K562 (cell line): ENCODE results near the gene GABRR2. TPM values are rescaled to one million over a fixed set of nuclear protein-coding genes. Genes with fewer than 3 reads are reported as not detected.

Source experiments
- ATAC-seq: fragments of 200-7000 bp; cut with Tn5 transposase; 3 replicates; pipeline ENCODE4 v1.9.1; 2020; ENCODE audit warnings: moderate library complexity
- BruUV-seq: library from RNA; stranded (reverse); fragments of 400-500 nt; replicated peaks from 2 replicates; lab custom pipeline; 2021; lab: Mats Ljungman, UMichigan
- CTCF ChIA-PET: fragments of 300-600 bp; formaldehyde crosslinking; extraction: SDS; loops from one replicate; lab custom pipeline; 2021; ENCODE audit warnings: low intra/inter-chr PET ratio; lab: Yijun Ruan, JAX
- POLR2A ChIA-PET: fragments of 300-600, 350-650 bp; sonication (Branson Sonifier 250); formaldehyde crosslinking; extraction: SDS; loops from one replicate; lab custom pipeline; 2021; ENCODE audit warnings: antibody characterized with exemption, inconsistent platforms; lab: Yijun Ruan, JAX
- DNase-seq, 4 experiments: peaks; one replicate each; pipeline versions ENCODE4 v3.0.0 to v3.0.0-alpha.2; 2011 to 2018; ENCODE audit warnings: low spot score in 3 of 4, mixed read lengths in 3 of 4; ENCODE audit errors: extremely low read depth in 1 of 4
- FAIRE-seq: peaks from 2 replicates; lab custom pipeline; 2011; peaks lifted over from hg19 to GRCh38; lab: Jason Lieb, UNC
- H2AFZ ChIP-seq: 2 replicates; pipeline ENCODE4 v1.6.0; 2011; ENCODE audit warnings: low read depth, low read length, control low read depth, inconsistent platforms
- H3K27ac ChIP-seq: fragments of 200-600 bp; 3 replicates; pipeline ENCODE4 v1.8.0; 2011; ENCODE audit warnings: low read depth, mild to moderate bottlenecking, control low read depth, inconsistent platforms, low read length, moderate library complexity, mixed read lengths; ENCODE audit errors: extremely low read depth
- H3K27me3 ChIP-seq, 2 experiments: fragments of 300-600 bp in 1 of 2; 2 replicates in 1 of 2; 3 replicates in 1 of 2; pipeline versions ENCODE4 v1.6.0 to v1.8.0; 2011; ENCODE audit warnings: inconsistent platforms in 2 of 2, low read length in 2 of 2, mild to moderate bottlenecking in 1 of 2, mixed read lengths in 1 of 2, moderate library complexity in 1 of 2; ENCODE audit not compliant: control insufficient read depth in 2 of 2, insufficient read depth in 2 of 2
- H3K36me3 ChIP-seq: fragments of 300-600 bp; 3 replicates; pipeline ENCODE4 v1.8.0; 2011; ENCODE audit warnings: mild to moderate bottlenecking, low read length, inconsistent platforms; ENCODE audit not compliant: control insufficient read depth, insufficient read depth
- H3K4me1 ChIP-seq, 2 experiments: fragments of 200-600 bp in 1 of 2; replicated peaks in 1 of 2; 2 replicates in 1 of 2; 3 replicates in 1 of 2; pipeline versions ENCODE4 v1.5.1 to v1.8.0; 2011; ENCODE audit warnings: inconsistent platforms in 2 of 2, low read length in 2 of 2, mild to moderate bottlenecking in 1 of 2, mixed read lengths in 1 of 2, moderate library complexity in 1 of 2; ENCODE audit not compliant: control insufficient read depth in 2 of 2, insufficient read depth in 2 of 2
- H3K4me2 ChIP-seq: 2 replicates; pipeline ENCODE4 v1.6.1; 2011; ENCODE audit warnings: low read length, control low read depth, inconsistent platforms, mixed read lengths; ENCODE audit not compliant: insufficient read depth
- H3K4me3 ChIP-seq: fragments of 200-600 bp; sonication (generic), shearing (Covaris generic); 2 replicates; pipeline ENCODE4 v1.5.1; 2016; ENCODE audit warnings: control low read depth, inconsistent platforms
- H3K79me2 ChIP-seq: fragments of 200-600 bp; 3 replicates; pipeline ENCODE4 v1.8.0; 2011; ENCODE audit warnings: low read length, inconsistent platforms; ENCODE audit not compliant: control insufficient read depth, insufficient read depth
- H3K9ac ChIP-seq, 2 experiments: 2 replicates each; pipeline versions ENCODE4 v1.6.0 to v1.6.1; 2011; ENCODE audit warnings: low read depth in 2 of 2, low read length in 2 of 2, control low read depth in 1 of 2, inconsistent platforms in 1 of 2, mild to moderate bottlenecking in 1 of 2, mixed read lengths in 1 of 2; ENCODE audit not compliant: insufficient read depth in 1 of 2
- H3K9me1 ChIP-seq: one replicate; pipeline ENCODE4 v1.6.0; 2011; ENCODE audit warnings: inconsistent platforms, mild to moderate bottlenecking, low read length, moderate library complexity; ENCODE audit not compliant: control insufficient read depth, insufficient read depth
- H3K9me3 ChIP-seq: replicated peaks from 2 replicates; pipeline ENCODE4 v1.5.1; 2011; ENCODE audit warnings: low read depth, low read length, inconsistent platforms; ENCODE audit not compliant: control insufficient read depth, insufficient read depth
- H4K20me1 ChIP-seq: replicated peaks from 2 replicates; pipeline ENCODE4 v1.6.1; 2011; ENCODE audit warnings: low read length, inconsistent platforms, mixed read lengths; ENCODE audit not compliant: control insufficient read depth, insufficient read depth
- CHD2 ChIP-seq: IDR thresholded peaks from 2 replicates; pipeline ENCODE4 v1.6.1; 2011; ENCODE audit warnings: low read depth, low read length
- CLOCK ChIP-seq: fragments of 250-450 bp; sonication (Bioruptor Pico); IDR thresholded peaks from 2 replicates; pipeline ENCODE4 v1.4.0; 2020; ENCODE audit warnings: mild to moderate bottlenecking, moderate library complexity, borderline replicate concordance
- FOXJ3 ChIP-seq: sonication (generic); formaldehyde crosslinking; IDR thresholded peaks from 2 replicates; pipeline ENCODE4 v1.4.0; 2020; ENCODE audit warnings: mild to moderate bottlenecking, missing genetic modification reagents
- FOXK2 ChIP-seq, 2 experiments: fragments of 450-650 bp; IDR thresholded peaks in 1 of 2; conservative IDR thresholded peaks in 1 of 2; 2 replicates each; pipeline ENCODE4 v1.6.1; 2016; ENCODE audit warnings: low read depth in 2 of 2, mild to moderate bottlenecking in 1 of 2
- GABPB1 ChIP-seq: sonication (generic); formaldehyde crosslinking; IDR thresholded peaks from 2 replicates; pipeline ENCODE4 v1.8.0; 2022; ENCODE audit warnings: mild to moderate bottlenecking, missing genetic modification reagents
- HDGF ChIP-seq: fragments of 450-650 bp; IDR thresholded peaks from 2 replicates; pipeline ENCODE4 v1.6.1; 2016
- NELFE ChIP-seq: IDR thresholded peaks from 2 replicates; pipeline ENCODE4 v1.6.1; 2011; ENCODE audit warnings: mild to moderate bottlenecking; ENCODE audit not compliant: insufficient read depth, insufficient read length
- SRSF9 ChIP-seq: fragments of 200-400 bp; formaldehyde crosslinking; IDR thresholded peaks from 2 replicates; pipeline ENCODE4 v1.6.1; 2017; ENCODE audit warnings: low read depth, low read length, borderline replicate concordance
- WGBS: fragments of 100-300 bp; shearing (Covaris generic); methylation state at CpG from one replicate; pipeline ENCODE4 v1.1.6; 2016; ENCODE audit warnings: low coverage, mixed read lengths; ENCODE audit not compliant: insufficient coverage; ENCODE audit errors: missing lambda C conversion rate; 5-methylcytosine and 5-hydroxymethylcytosine counted together
- in situ Hi-C: fragments of 300-500 bp; cut with MboI; formaldehyde crosslinking; loops from 4 replicates; pipeline ENCODE4 v1.15.0; 2018; ENCODE audit warnings: inconsistent platforms, mixed read lengths
- intact Hi-C: fragments of 100-400 bp; cut with micrococcal nuclease; formaldehyde crosslinking; loops from 2 replicates; pipeline ENCODE4 v1.14.2; 2022
- polyA plus RNA-seq, 8 experiments: library from polyadenylated mRNA; depleted of rRNA in 4 of 8; stranded (reverse) in 5 of 8; unstranded in 3 of 8; fragments of >200 nt; fragmentation: Nextera tagmentation in 2 of 8; fragmentation: Illumina TruSeq in 1 of 8; extraction: Ambion mirVana in 2 of 8; extraction: Trizol in 1 of 8; gene quantifications; 2 replicates each; pipeline versions ENCODE4 v1.2.1 to v1.2.3, GENCODE V29; 2011 to 2014; ENCODE audit warnings: inconsistent platforms in 1 of 8, missing spikeins in 1 of 8
- total RNA-seq, 7 experiments: library from RNA; depleted of rRNA in 6 of 7; stranded (reverse); fragments of >200 nt in 6 of 7; fragmentation: Illumina TruSeq in 2 of 7; extraction: Trizol in 2 of 7; gene quantifications; 2 replicates each; pipeline versions ENCODE4 v1.2.1 to v1.2.3, GENCODE V29; 2011 to 2021; ENCODE audit warnings: low replicate concordance in 1 of 7

The GABRR2 gene
- total and polyA plus RNA-seq, 9 of the 15 experiments (the other 6 are each of a cell fraction or from before 2014, with no cell fraction given): 0.09 to 0.13 (median 0.10) TPM; not detected in 6

- in situ Hi-C loops (no loop called here), intact Hi-C loops (no loop called here)
- no peak overlapping the region for H3K4me3 ChIP-seq
- H3K4me2 ChIP-seq: no peak overlapping the region
- no peak for DNase-seq
- no peaks in the 10 kb centered on the region for H3K9me3 ChIP-seq
- H2AFZ ChIP-seq: no peak overlapping the region
- ATAC-seq: no peak
- H3K9ac ChIP-seq: no peak overlapping the region
- TF ChIP-seq CHD2 (no peak), GABPB1 (CRISPR knock-in tag) (no peak), NELFE (no peak), HDGF (no peak), SRSF9 (no peak), CLOCK (CRISPR knock-in tag) (no peak), FOXK2 (conservative IDR thresholded peaks at IDR 0.05 in 1 of 2, IDR thresholded peaks at IDR 0.05 in 1 of 2; ENCODE audit: low read depth in 2 of 2) (no peak), FOXJ3 (CRISPR knock-in tag) (no peak)
- no peaks in the 10 kb centered on the region for H3K9me1 ChIP-seq
- WGBS: 50% methylated on average over 20 of the region's 20 CpGs
- no peak for FAIRE-seq
- no peaks in the 10 kb centered on the region for H4K20me1 ChIP-seq
- CTCF ChIA-PET: no interaction called here
- POLR2A ChIA-PET: no interaction called here
- no TSS peak for BruUV-seq
- peaks cover 2 to 25% of the 10 kb centered on the region in 2 experiments; a peak in 4 of 5 replicates for H3K27me3 ChIP-seq
- H3K79me2 ChIP-seq: no peaks in the 10 kb centered on the region
- H3K4me1 ChIP-seq: peaks cover 6 to 14% of the 10 kb centered on the region in 2 experiments; a peak in 4 of 5 replicates
- H3K27ac ChIP-seq: no peak overlapping the region
- no peaks in the 10 kb centered on the region for H3K36me3 ChIP-seq
These were observed 50.8 kb downstream of the GABRR2 start for GRCh38 chr6:89264296-89264695.
